PC-9 (cell line): Measurements from ENCODE around the gene COL4A1. TPM values are rescaled to one million over a fixed set of nuclear protein-coding genes. Genes with fewer than 3 reads are reported as not detected.

Experiments used
- BruUV-seq: library from RNA; stranded (reverse); fragments of 400-500 nt; replicated peaks from 2 replicates; lab custom pipeline; 2021; lab: Mats Ljungman, UMichigan
- CTCF ChIA-PET: fragments of 300-600 bp; sonication (Branson Sonifier 250); formaldehyde crosslinking; loops from one replicate; lab custom pipeline; 2022; ENCODE audit warnings: antibody characterized with exemption; lab: Charles Lee
- POLR2A ChIA-PET: fragments of 300-600 bp; sonication (Branson Sonifier 250); formaldehyde crosslinking; loops from one replicate; lab custom pipeline; 2022; ENCODE audit warnings: antibody characterized with exemption; ENCODE audit not compliant: unreplicated experiment; lab: Charles Lee
- DNase-seq, 2 experiments: peaks; one replicate each; pipeline versions ENCODE4 v3.0.0 to v3.0.0-alpha.2; 2015 to 2022; ENCODE audit warnings: mixed read lengths in 1 of 2
- H2AFZ ChIP-seq: fragments of 200-600 bp; sonication (generic); 2 replicates; pipeline ENCODE4 v1.8.1; 2017; ENCODE audit warnings: antibody characterized with exemption
- H3F3A ChIP-seq: fragments of 200-600 bp; sonication (generic); 2 replicates; pipeline ENCODE4 v1.8.1; 2017; ENCODE audit warnings: antibody characterized with exemption, mild to moderate bottlenecking, low read depth; ENCODE audit not compliant: insufficient read depth
- H3K27ac ChIP-seq: fragments of 200-600 bp; sonication (generic); 2 replicates; pipeline ENCODE4 v1.6.1; 2016; ENCODE audit warnings: mixed run types
- H3K27me3 ChIP-seq: fragments of 200-600 bp; sonication (generic); 2 replicates; pipeline ENCODE4 v1.6.1; 2016; ENCODE audit warnings: low read depth, mixed run types; ENCODE audit not compliant: insufficient read depth
- H3K36me3 ChIP-seq: fragments of 200-600 bp; sonication (generic); 2 replicates; pipeline ENCODE4 v1.6.1; 2016; ENCODE audit warnings: low read depth, mixed run types
- H3K4me1 ChIP-seq: fragments of 200-600 bp; sonication (generic); replicated peaks from 2 replicates; pipeline ENCODE4 v1.6.1; 2016; ENCODE audit warnings: mixed run types; ENCODE audit not compliant: insufficient read depth
- H3K4me2 ChIP-seq: fragments of 200-600 bp; sonication (generic); 2 replicates; pipeline ENCODE4 v1.6.1; 2017; ENCODE audit warnings: mixed run types
- H3K4me3 ChIP-seq: fragments of 200-600 bp; sonication (generic); 2 replicates; pipeline ENCODE4 v1.6.1; 2016; ENCODE audit warnings: mixed run types
- H3K79me2 ChIP-seq: fragments of 200-600 bp; sonication (generic); 2 replicates; pipeline ENCODE4 v1.6.1; 2017; ENCODE audit warnings: low read depth, mixed run types
- H3K9me2 ChIP-seq: fragments of 200-600 bp; sonication (generic); 2 replicates; pipeline ENCODE4 v1.8.1; 2017; ENCODE audit warnings: mild to moderate bottlenecking; ENCODE audit not compliant: insufficient read depth
- H3K9me3 ChIP-seq: fragments of 200-600 bp; sonication (generic); 2 replicates; pipeline ENCODE4 v1.8.1; 2016; ENCODE audit warnings: low read depth; ENCODE audit not compliant: insufficient read depth
- H4K20me1 ChIP-seq: fragments of 200-600 bp; sonication (generic); 2 replicates; pipeline ENCODE4 v1.8.1; 2017; ENCODE audit not compliant: insufficient read depth
- CTCF ChIP-seq: fragments of 200-600 bp; sonication (generic); conservative IDR thresholded peaks from 2 replicates; pipeline ENCODE4 v1.6.1; 2017; ENCODE audit warnings: mixed run types, antibody characterized with exemption, mild to moderate bottlenecking, moderate library complexity
- EZH2 ChIP-seq: fragments of 200-600 bp; sonication (generic); IDR thresholded peaks from 2 replicates; pipeline ENCODE4 v1.8.0; 2017; ENCODE audit warnings: antibody characterized with exemption, low read depth
- intact Hi-C: fragments of 100-400 bp; cut with micrococcal nuclease; formaldehyde crosslinking; loops from one replicate; pipeline ENCODE4 v1.10.0; 2022; ENCODE audit not compliant: unreplicated experiment
- total RNA-seq: library from RNA; stranded (reverse); gene quantifications from 2 replicates; pipeline ENCODE4 v1.2.3, GENCODE V29; 2021

Gene COL4A1
- total RNA-seq, 1 experiment from 2014 or later = 24.5 TPM

DNA sequence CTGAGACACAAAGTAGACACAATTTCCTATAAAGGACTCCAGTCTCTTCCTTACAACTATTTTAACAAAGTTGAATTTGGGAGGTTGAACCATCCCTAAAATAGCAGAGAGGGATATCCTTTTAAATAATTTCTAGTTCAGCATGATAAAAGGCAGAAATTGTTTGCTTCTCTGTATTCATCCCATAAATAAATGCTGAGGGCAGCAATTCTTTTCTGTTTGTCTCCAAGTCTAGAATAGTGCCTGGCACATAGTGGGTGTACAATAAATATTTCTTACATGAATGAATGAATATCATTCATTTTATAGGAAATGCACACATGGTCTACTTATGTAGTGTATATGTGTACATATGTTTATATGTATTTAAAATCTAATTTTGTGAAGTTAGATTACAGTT, 12.3 kb downstream of the COL4A1 start:
- no peak for TF ChIP-seq EZH2
- TF ChIP-seq CTCF = no peak
- Histone ChIP-seq H3K4me1 (no peaks in the 10 kb centered on the region), H4K20me1 (no peaks in the 10 kb centered on the region), H3K9me3 (no peaks in the 10 kb centered on the region), H3K27ac (no peak overlapping the region), H3K4me2 (no peak overlapping the region), H3K9me2 (no peaks in the 10 kb centered on the region), H3K4me3 (no peak overlapping the region), H2AFZ (no peak overlapping the region), H3K36me3 (no peaks in the 10 kb centered on the region), H3K27me3 (no peaks in the 10 kb centered on the region), H3K79me2 (no peaks in the 10 kb centered on the region), H3F3A (no peaks in the 10 kb centered on the region)
- ChIA-PET POLR2A (no interaction called here), CTCF (no interaction called here)
- no peak for DNase-seq
- intact Hi-C loops = no loop called here
- BruUV-seq = no TSS peak

DNA sequence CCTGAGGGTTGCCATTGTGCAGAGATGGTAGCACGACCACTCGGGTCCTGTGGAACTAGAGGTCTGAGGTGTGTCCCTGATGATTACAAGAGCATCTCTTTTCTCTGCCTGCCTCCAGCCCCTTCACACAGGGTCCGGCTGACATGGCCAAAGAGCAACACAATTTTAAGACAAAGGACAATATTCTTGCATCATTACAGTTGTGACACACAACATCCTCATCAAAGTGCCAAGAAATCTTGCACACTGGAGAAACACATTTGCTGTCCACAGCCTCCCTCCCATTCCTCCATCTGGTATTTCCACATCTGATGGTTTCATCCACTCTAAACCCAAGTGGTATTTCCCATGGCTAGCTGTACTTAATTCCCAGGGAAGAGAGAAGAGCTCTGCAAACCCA, 12.8 kb downstream of the COL4A1 start:
- intact Hi-C loops = no loop called here
- no TSS peak for BruUV-seq
- Histone ChIP-seq H3K4me3 (no peak overlapping the region), H3K27me3 (no peaks in the 10 kb centered on the region), H3K9me3 (no peaks in the 10 kb centered on the region), H3K27ac (no peak overlapping the region), H2AFZ (no peak overlapping the region), H3K79me2 (no peaks in the 10 kb centered on the region), H4K20me1 (no peaks in the 10 kb centered on the region), H3F3A (no peaks in the 10 kb centered on the region), H3K4me2 (no peak overlapping the region), H3K4me1 (no peaks in the 10 kb centered on the region), H3K9me2 (no peaks in the 10 kb centered on the region), H3K36me3 (no peaks in the 10 kb centered on the region)
- no peak for DNase-seq
- POLR2A ChIA-PET = no interaction called here
- CTCF ChIA-PET = no interaction called here
- TF ChIP-seq CTCF (no peak), EZH2 (no peak)

GRCh38 chr13:110293649-110294048, 13.3 kb downstream of the COL4A1 start:
- Histone ChIP-seq H3K9me3 (no peaks in the 10 kb centered on the region), H3K4me1 (no peaks in the 10 kb centered on the region), H3K36me3 (no peaks in the 10 kb centered on the region), H3F3A (no peaks in the 10 kb centered on the region), H2AFZ (no peak overlapping the region), H3K79me2 (no peaks in the 10 kb centered on the region), H4K20me1 (no peaks in the 10 kb centered on the region), H3K4me2 (no peak overlapping the region), H3K27ac (no peak overlapping the region), H3K9me2 (no peaks in the 10 kb centered on the region), H3K4me3 (no peak overlapping the region), H3K27me3 (no peaks in the 10 kb centered on the region)
- DNase-seq = no peak
- POLR2A ChIA-PET = interaction anchor here (0.6 kb wide), 1 partner anchor 1708 kb away, joined by 4 read pairs; no protein-coding TSS in a partner anchor
- no TSS peak for BruUV-seq
- intact Hi-C loops = no loop called here
- TF ChIP-seq CTCF = no peak
- TF ChIP-seq EZH2 = no peak
- CTCF ChIA-PET = no interaction called here
